Cardiac fibroblast (primary cell): ENCODE results near the gene RIT2.
A peak's percentile ranks its signal among the peaks of the same experiment; 100 is the strongest.

Source experiments
- DNase-seq, 2 donors: peaks; one replicate each; pipeline versions ENCODE4 v3.0.0 to v3.0.0-alpha.2; 2010; ENCODE audit warnings: low read depth in 2 of 2
- H3K4me3 ChIP-seq, 2 donors: replicated peaks in 1 of 2; 1 replicate in 1 of 2; 2 replicates in 1 of 2; pipeline ENCODE4 v1.5.1; 2011; ENCODE audit warnings: low read depth in 2 of 2, low read length in 2 of 2, mild to moderate bottlenecking in 2 of 2, moderate library complexity in 1 of 2
- CTCF ChIP-seq: IDR thresholded peaks from one replicate; pipeline ENCODE4 v1.5.1; 2011; ENCODE audit warnings: low read depth, mild to moderate bottlenecking, low read length, inconsistent platforms

The RIT2 gene

GRCh38 chr18:42953306-42953705 lies 162.2 kb downstream of the RIT2 start:
- DNase-seq = no peak
- no peak for TF ChIP-seq CTCF
- H3K4me3 ChIP-seq = no peak overlapping the region

- DNase-seq = no peak
- TF ChIP-seq CTCF = no peak
- no peak overlapping the region for H3K4me3 ChIP-seq
Observed at GRCh38 chr18:42950732-42951131, 164.8 kb downstream of the RIT2 start.

GRCh38 chr18:42948831-42949230 lies 166.7 kb downstream of the RIT2 start:
- no peak for DNase-seq
- H3K4me3 ChIP-seq = no peak overlapping the region
- no peak for TF ChIP-seq CTCF

DNA sequence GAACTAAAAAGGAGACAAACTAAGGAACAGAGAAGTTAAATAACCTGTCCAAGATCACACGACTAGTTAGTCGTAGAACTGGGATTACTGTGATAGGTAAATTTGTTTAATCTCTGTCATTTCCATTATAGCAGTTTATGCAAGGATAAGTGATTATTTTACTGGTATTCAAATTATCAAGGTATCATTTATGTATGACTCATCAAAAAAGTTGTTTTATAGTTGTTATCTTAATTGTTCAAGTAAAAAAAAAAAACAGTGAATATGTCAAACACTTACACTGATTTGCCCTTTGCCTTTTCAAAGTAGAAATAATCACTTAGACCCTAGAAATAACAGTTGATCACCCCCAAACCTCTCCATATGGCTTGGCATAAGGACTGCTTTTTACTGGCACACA lies 173.6 kb downstream of the RIT2 start:
- no peak for DNase-seq
- TF ChIP-seq CTCF = no peak
- no peak overlapping the region for H3K4me3 ChIP-seq

DNA sequence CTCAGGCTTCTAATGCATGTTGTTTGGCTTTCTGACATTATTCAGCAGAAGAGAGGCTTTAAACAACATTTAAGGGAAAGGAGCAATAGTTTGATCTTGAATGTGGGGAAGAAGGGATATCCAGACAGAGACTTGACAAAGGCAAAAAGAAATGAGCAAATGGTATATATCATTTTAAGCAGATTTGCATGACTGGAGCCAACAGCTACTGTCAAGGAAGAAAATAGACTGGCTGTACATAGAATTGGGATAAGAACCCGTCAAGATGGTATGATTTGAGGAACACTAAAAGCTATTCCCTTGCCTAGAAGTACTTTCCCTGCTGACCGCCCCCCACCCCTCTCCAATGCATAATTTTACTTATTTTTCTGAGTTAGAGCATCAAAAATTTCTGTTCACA lies 174.5 kb downstream of the RIT2 start:
- DNase-seq = no peak
- TF ChIP-seq CTCF = no peak
- no peak overlapping the region for H3K4me3 ChIP-seq

DNA sequence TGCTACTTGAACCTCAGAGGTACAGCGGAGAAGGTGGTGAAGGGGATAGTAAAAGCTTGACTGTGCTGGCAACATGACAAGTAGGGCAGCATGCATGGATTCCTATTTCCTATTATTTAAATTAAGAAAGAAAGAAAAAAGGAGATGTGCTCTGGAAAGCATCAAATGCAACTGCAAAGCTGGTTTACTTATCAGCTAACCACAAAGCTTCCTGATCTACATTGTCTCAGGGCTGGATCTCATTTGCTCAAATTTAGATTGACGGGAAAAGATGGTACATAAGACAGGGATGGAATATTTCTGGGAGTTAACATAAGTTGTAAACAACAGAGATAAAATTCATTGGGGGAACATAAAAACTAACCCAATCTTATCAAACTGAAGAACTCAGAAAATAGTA lies 178.0 kb downstream of the RIT2 start:
- no peak for TF ChIP-seq CTCF
- peak in 1 of 2 donors; percentile 32 for DNase-seq

GRCh38 chr18:42936289-42936688 lies 179.2 kb downstream of the RIT2 start:
- DNase-seq = no peak
- TF ChIP-seq CTCF = no peak
- H3K4me3 ChIP-seq = no peak overlapping the region

More for the DNA sequence above, 178.0 kb downstream of the RIT2 start:
- no peak overlapping the region for H3K4me3 ChIP-seq
